Measurements from ENCODE around the gene TRPV4. TPM values are rescaled to one million over a fixed set of nuclear protein-coding genes. Genes with fewer than 3 reads are reported as not detected.

TRPV4 gene
- polyA plus RNA-seq, 1 donor from 2014 or later: not detected

GRCh38 chr12:109804820-109805761, 28.1 kb downstream of the TRPV4 start:
- Histone ChIP-seq H3K9ac (ENCODE audit: low read length) (no peak overlapping the region), H3F3A (ENCODE audit: insufficient read depth, low read length, poor library complexity, severe bottlenecking) (no peaks in the 10 kb centered on the region), H3K27me3 (ENCODE audit: insufficient read depth, low read depth, low read length) (no peaks in the 10 kb centered on the region), H3K79me2 (replicated peaks; ENCODE audit: insufficient read depth, low read length) (no peaks in the 10 kb centered on the region), H3K27ac (ENCODE audit: low read length) (no peak overlapping the region), H3K9me3 (ENCODE audit: low read length) (no peaks in the 10 kb centered on the region), H4K20me1 (ENCODE audit: insufficient read depth) (no peaks in the 10 kb centered on the region), H2AFZ (ENCODE audit: low read depth, low read length) (no peak overlapping the region), H3K36me3 (ENCODE audit: insufficient read depth, low read length) (no peaks in the 10 kb centered on the region), H3K9me2 (ENCODE audit: insufficient read depth, low read length) (no peaks in the 10 kb centered on the region), H3K4me2 (ENCODE audit: low read length) (no peak overlapping the region), H3K4me3 (ENCODE audit: low read length) (no peak overlapping the region)
- TF ChIP-seq EZH2 (IDR thresholded peaks at IDR 0.05; ENCODE audit: borderline replicate concordance, insufficient read depth, low read length, poor library complexity, severe bottlenecking) (no peak), SMC3 (conservative IDR thresholded peaks at IDR 0.05; ENCODE audit: poor library complexity) (peak; percentile 65), CTCF (IDR thresholded peaks at IDR 0.05; ENCODE audit: poor library complexity, severe bottlenecking) (peak; percentile 71), RAD21 (conservative IDR thresholded peaks at IDR 0.05) (peak; percentile 53), POLR2AphosphoS5 (IDR thresholded peaks at IDR 0.05) (no peak), REST (IDR thresholded peaks at IDR 0.05; ENCODE audit: borderline replicate concordance) (no peak), TAF1 (IDR thresholded peaks at IDR 0.05; ENCODE audit: low read depth) (no peak), MXI1 (conservative IDR thresholded peaks at IDR 0.05; ENCODE audit: poor library complexity, severe bottlenecking) (no peak), EP300 (conservative IDR thresholded peaks at IDR 0.05; ENCODE audit: poor library complexity, severe bottlenecking) (no peak)

- TF ChIP-seq REST (IDR thresholded peaks at IDR 0.05; ENCODE audit: borderline replicate concordance) (no peak), EP300 (conservative IDR thresholded peaks at IDR 0.05; ENCODE audit: poor library complexity, severe bottlenecking) (no peak), SMC3 (conservative IDR thresholded peaks at IDR 0.05; ENCODE audit: poor library complexity) (no peak), EZH2 (IDR thresholded peaks at IDR 0.05; ENCODE audit: borderline replicate concordance, insufficient read depth, low read length, poor library complexity, severe bottlenecking) (no peak), MXI1 (conservative IDR thresholded peaks at IDR 0.05; ENCODE audit: poor library complexity, severe bottlenecking) (no peak), TAF1 (IDR thresholded peaks at IDR 0.05; ENCODE audit: low read depth) (no peak), POLR2AphosphoS5 (IDR thresholded peaks at IDR 0.05) (no peak), RAD21 (conservative IDR thresholded peaks at IDR 0.05) (no peak), CTCF (IDR thresholded peaks at IDR 0.05; ENCODE audit: poor library complexity, severe bottlenecking) (no peak)
- Histone ChIP-seq H3K9ac (ENCODE audit: low read length) (no peak overlapping the region), H3K4me2 (ENCODE audit: low read length) (no peak overlapping the region), H3F3A (ENCODE audit: insufficient read depth, low read length, poor library complexity, severe bottlenecking) (no peaks in the 10 kb centered on the region), H3K9me3 (ENCODE audit: low read length) (no peaks in the 10 kb centered on the region), H3K27ac (ENCODE audit: low read length) (no peak overlapping the region), H3K79me2 (replicated peaks; ENCODE audit: insufficient read depth, low read length) (no peaks in the 10 kb centered on the region), H3K4me3 (ENCODE audit: low read length) (no peak overlapping the region), H3K27me3 (ENCODE audit: insufficient read depth, low read depth, low read length) (no peaks in the 10 kb centered on the region), H4K20me1 (ENCODE audit: insufficient read depth) (no peaks in the 10 kb centered on the region), H3K36me3 (ENCODE audit: insufficient read depth, low read length) (no peaks in the 10 kb centered on the region), H2AFZ (ENCODE audit: low read depth, low read length) (no peak overlapping the region), H3K9me2 (ENCODE audit: insufficient read depth, low read length) (no peaks in the 10 kb centered on the region)
Observed at GRCh38 chr12:109803678-109804077, 29.5 kb downstream of the TRPV4 start.
